A673 (cell line): Measurements from ENCODE around the gene CD200R1L.

Experiments
- EZH2 ChIP-seq: fragments of 200-600 bp; sonication (generic); IDR thresholded peaks from 2 replicates; pipeline ENCODE4 v1.6.1; 2017; ENCODE audit warnings: borderline replicate concordance, low read depth, mild to moderate bottlenecking, mixed read lengths, antibody characterized with exemption, low read length; ENCODE audit not compliant: poor library complexity, severe bottlenecking
- TF ChIP-seq, protein P1 (sequence below): fragments of 300-800, 200-600 bp; sonication (generic); conservative IDR thresholded peaks from 2 replicates; pipeline ENCODE4 v1.5.1; 2017; ENCODE audit warnings: low read depth, mild to moderate bottlenecking, antibody characterized with exemption, low read length, moderate library complexity, mixed read lengths

DNA sequence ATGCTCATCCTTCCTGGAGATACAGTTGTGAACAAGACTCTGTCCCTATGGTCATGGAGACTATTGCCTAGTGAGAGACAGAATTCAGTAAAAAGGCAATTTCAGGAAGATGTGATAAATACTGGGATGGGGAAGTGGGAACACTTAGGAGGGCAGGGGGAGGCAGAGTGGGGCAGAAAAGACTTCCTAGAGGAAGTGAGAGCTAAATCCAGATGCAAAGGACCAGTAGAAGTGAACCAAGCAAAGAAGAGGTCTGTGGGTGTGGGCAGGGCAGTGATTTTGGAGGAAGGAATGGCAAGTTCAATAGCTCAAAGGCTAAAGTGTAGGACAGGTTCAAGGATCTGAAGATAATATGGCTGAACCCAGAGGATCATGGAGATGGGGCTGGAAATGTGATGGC lies 68.9 kb downstream of the CD200R1L start:
- TF ChIP-seq, protein P1, sequence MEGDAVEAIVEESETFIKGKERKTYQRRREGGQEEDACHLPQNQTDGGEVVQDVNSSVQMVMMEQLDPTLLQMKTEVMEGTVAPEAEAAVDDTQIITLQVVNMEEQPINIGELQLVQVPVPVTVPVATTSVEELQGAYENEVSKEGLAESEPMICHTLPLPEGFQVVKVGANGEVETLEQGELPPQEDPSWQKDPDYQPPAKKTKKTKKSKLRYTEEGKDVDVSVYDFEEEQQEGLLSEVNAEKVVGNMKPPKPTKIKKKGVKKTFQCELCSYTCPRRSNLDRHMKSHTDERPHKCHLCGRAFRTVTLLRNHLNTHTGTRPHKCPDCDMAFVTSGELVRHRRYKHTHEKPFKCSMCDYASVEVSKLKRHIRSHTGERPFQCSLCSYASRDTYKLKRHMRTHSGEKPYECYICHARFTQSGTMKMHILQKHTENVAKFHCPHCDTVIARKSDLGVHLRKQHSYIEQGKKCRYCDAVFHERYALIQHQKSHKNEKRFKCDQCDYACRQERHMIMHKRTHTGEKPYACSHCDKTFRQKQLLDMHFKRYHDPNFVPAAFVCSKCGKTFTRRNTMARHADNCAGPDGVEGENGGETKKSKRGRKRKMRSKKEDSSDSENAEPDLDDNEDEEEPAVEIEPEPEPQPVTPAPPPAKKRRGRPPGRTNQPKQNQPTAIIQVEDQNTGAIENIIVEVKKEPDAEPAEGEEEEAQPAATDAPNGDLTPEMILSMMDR, result no peak
- no peak for TF ChIP-seq EZH2
